ENCODE data around the gene BRD9.
"Not testable (repeated sequence)": the region's sequence is repeated elsewhere in the genome, so short reads cannot be mapped to it uniquely, and the experiment has no call there.

- not testable (repeated sequence) for TF ChIP-seq ZBTB17 (tag by site-specific recombination; IDR thresholded peaks at IDR 0.05); ZNF513 (tag by site-specific recombination; IDR thresholded peaks at IDR 0.05); CTCF (tag by site-specific recombination; IDR thresholded peaks at IDR 0.05); ZNF529 (tag by site-specific recombination; IDR thresholded peaks at IDR 0.05; ENCODE audit: insufficient replicate concordance)
Observed at GRCh38 chr5:933951-934350, 41.4 kb upstream of the BRD9 start.
